Stimulated activated CD4-positive, alpha-beta T cell treated with anti-CD3 and anti-CD28 coated beads, TNF-alpha, amount 100 ng/mL, for 4 hours (primary cell): Measurements from ENCODE around the gene BARX2.
"Not testable (repeated sequence)": the region's sequence is repeated elsewhere in the genome, so short reads cannot be mapped to it uniquely, and the experiment has no call there.

Experiments
- DNase-seq, 3 experiments: peaks; one replicate each; pipeline ENCODE4 v3.0.0-alpha.2; 2020; ENCODE audit warnings: low read depth in 3 of 3

Gene BARX2

GRCh38 chr11:129375751-129376657 lies at the start of gene BARX2:
TSS of gene BARX2 (plus strand) at chr11:129375848. CDS start at chr11:129376036, 188 bp downstream.
- no peak for DNase-seq

GRCh38 chr11:129326921-129327320 lies 48.7 kb upstream of the BARX2 start:
- no peak for DNase-seq

- not testable (repeated sequence) for DNase-seq
These were observed 47.9 kb upstream of the BARX2 start for GRCh38 chr11:129327708-129328107.

GRCh38 chr11:129328756-129329155 lies 46.9 kb upstream of the BARX2 start:
- DNase-seq: no peak

GRCh38 chr11:129331217-129331616 lies 44.4 kb upstream of the BARX2 start:
- DNase-seq: no peak

GRCh38 chr11:129331871-129332274 lies 43.8 kb upstream of the BARX2 start:
- peak; percentile 31 to 42 (median 41) for DNase-seq

- DNase-seq: no peak
These were observed 41.8 kb upstream of the BARX2 start for GRCh38 chr11:129333873-129334272.

GRCh38 chr11:129344301-129344940 lies 31.2 kb upstream of the BARX2 start:
- DNase-seq: not testable (repeated sequence)

GRCh38 chr11:129346916-129347315 lies 28.7 kb upstream of the BARX2 start:
- no peak for DNase-seq

GRCh38 chr11:129348813-129349212 lies 26.8 kb upstream of the BARX2 start:
- DNase-seq: no peak

GRCh38 chr11:129352676-129353075 lies 23.0 kb upstream of the BARX2 start:
- no peak for DNase-seq

- no peak for DNase-seq
These were observed 21.0 kb upstream of the BARX2 start for GRCh38 chr11:129354691-129355090.

GRCh38 chr11:129359748-129360147 lies 15.9 kb upstream of the BARX2 start:
- no peak for DNase-seq

GRCh38 chr11:129364143-129364654 lies 11.4 kb upstream of the BARX2 start:
- DNase-seq: peak; percentile 47 to 53 (median 49)

- DNase-seq: no peak
These were observed 9.8 kb upstream of the BARX2 start for GRCh38 chr11:129365816-129366215.

- no peak for DNase-seq
These were observed 8.7 kb upstream of the BARX2 start for GRCh38 chr11:129366737-129367597.

- no peak for DNase-seq
These were observed 6.6 kb upstream of the BARX2 start for GRCh38 chr11:129368889-129369672.

- DNase-seq: no peak
These were observed 4.9 kb upstream of the BARX2 start for GRCh38 chr11:129370715-129371114.

- DNase-seq: no peak
These were observed 2.8 kb upstream of the BARX2 start for GRCh38 chr11:129372609-129373488.

- no peak for DNase-seq
These were observed 2.1 kb upstream of the BARX2 start for GRCh38 chr11:129373489-129373953.
